T-helper 22 cell (primary cell): Measurements from ENCODE around the gene STT3B.

Experiments used
- DNase-seq: peaks from one replicate; pipeline ENCODE4 v3.0.0-alpha.2; 2020; ENCODE audit warnings: low read depth

Gene STT3B

DNA sequence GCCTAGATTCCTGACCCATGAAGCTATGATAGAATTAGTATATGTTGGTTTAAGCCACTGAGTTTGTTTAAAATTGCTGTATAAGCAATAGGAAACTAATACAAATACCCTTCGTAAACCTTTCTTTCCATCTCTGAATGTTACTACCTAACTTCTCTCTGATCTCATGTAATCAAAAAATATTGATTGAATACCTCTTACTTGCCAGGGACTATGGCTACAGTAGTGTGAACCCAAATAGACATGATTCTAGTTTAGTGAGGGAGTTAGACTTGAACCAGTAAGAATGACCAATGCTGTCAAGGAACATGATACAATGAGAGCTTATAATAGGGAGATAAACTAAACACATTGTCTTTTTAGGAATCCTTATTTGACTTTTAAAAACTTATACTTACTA, 19.4 kb downstream of the STT3B start:
- DNase-seq = no peak

DNA sequence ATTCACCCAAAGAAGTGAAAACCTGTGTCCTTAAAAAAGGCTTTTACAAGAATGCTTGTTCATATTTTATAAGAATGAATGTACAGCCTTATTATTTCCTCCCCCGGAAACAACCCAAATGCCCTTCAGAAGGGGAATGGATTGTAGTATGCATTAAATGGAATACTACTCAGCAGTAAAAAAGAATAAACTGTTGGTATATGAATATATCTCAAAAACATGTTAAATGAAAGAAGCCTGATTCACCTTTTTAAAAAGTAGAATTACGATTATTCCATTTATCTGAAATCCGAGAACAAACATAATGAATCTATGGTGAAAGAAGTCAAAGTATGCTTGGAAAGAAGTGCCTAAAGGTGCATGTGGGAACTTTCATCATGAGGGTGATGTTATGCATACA, 20.5 kb downstream of the STT3B start:
- DNase-seq = no peak

DNA sequence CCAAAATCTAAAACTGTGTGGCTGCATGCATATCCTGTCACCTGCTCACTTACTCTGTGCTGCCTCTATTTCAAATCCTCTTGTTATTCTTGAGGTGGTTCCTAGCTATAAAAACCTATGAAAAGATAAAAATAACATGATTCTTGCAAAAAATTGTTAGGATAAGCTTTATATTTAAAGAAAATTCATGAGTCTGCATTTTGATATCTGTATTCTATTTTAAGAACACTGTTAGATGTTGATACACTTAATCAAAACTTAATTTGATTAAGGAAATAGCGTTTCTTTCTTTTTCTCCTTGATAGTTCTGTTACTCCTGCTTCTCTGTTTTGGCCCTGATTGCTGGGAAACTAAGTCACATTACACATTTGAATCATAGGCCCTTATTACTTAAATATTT, 22.5 kb downstream of the STT3B start:
- DNase-seq = no peak

DNA sequence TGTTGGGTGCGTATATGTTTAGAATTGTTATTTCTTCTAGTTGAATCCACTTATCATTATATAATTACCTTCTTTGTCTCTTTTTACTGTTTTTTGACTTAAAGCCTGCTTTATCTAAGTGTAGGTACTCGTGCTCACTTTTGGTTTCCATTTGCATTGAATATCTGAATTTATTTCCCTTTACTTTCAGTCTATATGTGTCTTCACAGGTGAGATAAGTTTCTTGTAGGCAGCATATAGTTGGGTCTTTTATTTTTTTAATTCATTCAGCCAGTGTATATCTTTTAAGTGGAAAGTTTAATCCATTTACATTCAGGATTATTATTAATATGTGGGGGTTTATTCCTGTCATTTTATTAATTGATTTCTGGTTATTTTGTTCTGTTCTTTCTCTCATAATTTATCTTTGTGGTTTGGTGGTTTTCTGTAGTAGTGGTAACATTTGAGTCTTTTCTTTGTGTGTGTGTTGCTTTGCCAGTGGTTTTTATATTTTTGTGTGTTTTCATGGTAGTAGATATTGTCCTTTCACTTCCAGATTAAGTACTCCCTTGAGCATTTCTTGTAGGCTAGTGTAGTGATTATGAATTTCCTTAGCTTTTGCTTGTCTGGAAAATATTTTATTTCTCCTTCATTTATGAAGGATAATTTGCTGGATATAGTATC, 27.3 kb downstream of the STT3B start:
- no peak for DNase-seq

DNA sequence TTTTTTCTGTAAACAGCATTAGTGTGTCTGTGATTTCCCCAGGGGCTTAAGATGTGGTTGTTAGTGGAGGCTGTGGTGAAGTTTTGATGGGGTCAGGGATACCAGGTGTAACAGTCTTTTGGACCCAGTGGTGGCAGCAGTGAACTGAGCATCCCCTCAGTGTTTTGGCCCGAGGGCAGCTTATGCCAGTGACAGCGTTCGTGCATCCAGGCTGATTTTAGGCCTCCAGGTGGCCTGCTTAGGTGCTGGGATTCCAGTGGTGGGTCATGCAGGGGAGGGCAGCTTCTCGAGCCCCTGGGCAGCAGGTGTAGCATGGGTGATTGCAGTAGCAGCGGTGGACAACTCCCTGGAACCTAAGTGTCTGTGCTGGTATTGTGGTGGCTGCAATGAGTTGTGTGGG, 29.2 kb downstream of the STT3B start:
- DNase-seq = no peak

DNA sequence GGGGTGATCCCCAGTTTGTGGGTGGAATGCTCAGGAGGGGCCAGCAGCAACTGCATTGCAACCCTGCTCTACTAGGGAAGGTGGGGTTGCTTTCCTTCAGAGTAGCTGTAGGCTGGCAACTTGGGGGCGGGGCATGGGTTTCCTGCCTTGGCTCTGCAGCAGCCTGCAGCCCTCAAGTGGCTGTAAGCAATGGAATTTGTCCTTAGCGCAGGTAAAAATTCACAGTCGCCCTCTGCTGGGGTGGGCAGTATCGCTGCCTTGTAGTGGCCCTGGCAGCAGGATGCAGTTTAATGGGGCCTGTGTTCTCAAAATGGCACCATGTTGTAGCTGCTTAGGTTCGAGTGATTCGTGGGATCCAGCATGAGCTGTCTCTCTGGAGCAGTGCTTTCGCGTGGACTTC, 29.8 kb downstream of the STT3B start:
- no peak for DNase-seq

DNA sequence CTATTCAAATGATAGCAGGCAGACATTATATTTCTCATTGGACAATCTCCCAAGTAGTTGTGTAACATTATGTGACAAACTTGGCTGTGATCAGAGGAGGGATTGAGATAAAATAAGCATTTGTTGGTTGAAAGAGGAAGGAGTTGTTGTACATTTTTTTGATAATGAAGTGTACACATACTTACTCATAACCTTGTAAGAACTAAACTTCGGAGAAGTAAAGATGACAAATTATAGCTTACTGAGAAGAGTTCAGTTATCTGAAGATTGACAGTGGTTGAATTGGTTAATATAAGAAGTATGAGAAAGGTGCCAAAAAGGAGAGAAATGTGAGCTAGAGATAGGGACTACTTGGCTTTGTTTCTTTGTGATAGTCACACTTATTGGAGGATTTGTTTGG, 32.6 kb downstream of the STT3B start:
- DNase-seq = no peak

DNA sequence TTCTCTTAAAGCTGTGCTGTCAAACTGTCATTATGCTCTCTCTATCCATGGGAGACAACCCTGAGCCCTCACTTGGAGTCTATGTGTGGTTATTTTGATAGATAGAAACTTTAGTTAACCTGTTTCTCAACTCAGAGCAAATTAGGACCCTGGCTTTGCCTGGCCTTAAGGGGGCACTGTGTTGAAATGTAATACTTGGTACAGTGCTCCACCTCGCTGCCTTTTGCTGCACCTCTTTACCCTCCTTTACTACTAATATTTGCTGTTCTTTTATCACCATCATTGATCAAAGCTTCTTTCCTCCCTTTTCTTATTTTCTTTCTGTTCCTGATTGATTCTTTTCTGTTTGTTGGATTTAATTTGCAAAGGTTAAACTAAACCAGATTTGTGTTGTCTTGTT, 34.3 kb downstream of the STT3B start:
- DNase-seq = no peak

DNA sequence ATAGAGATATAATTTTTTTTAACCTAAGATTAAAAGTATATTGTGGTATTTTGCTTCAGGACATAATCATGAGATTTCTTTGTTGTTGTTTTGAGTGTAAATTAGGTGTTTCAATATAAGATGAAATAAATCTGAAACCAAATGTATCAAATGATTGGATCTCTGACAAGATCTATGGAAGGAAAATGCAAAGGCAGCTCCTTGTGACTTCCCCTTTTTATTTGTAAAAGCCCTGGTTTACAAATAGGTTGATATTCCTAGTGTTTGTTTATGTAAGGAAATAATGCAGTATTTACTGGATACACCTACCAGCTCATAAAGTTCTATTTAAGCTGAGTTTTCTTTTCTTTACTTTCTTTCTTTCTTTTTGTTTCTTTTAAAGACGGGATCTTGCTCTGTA, 35.9 kb downstream of the STT3B start:
- DNase-seq = no peak

DNA sequence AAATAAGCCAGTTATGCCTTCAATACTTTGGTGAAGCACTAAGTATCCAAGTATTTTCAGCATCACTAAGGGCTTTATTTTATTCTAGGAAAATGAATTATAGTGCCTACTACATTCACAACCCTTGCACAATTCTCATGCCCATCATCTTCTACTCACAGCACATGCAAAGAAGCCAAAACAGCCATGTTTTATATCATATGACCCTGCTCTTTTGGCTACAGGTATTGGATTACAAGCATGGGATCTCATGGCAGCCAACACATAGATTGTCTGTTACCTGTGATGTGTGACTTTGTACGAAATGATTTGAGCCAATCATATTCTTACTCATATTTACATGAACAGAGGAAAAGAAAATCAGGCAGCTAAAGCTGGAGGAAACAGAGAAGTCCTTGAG, 38.6 kb downstream of the STT3B start:
- DNase-seq = no peak

DNA sequence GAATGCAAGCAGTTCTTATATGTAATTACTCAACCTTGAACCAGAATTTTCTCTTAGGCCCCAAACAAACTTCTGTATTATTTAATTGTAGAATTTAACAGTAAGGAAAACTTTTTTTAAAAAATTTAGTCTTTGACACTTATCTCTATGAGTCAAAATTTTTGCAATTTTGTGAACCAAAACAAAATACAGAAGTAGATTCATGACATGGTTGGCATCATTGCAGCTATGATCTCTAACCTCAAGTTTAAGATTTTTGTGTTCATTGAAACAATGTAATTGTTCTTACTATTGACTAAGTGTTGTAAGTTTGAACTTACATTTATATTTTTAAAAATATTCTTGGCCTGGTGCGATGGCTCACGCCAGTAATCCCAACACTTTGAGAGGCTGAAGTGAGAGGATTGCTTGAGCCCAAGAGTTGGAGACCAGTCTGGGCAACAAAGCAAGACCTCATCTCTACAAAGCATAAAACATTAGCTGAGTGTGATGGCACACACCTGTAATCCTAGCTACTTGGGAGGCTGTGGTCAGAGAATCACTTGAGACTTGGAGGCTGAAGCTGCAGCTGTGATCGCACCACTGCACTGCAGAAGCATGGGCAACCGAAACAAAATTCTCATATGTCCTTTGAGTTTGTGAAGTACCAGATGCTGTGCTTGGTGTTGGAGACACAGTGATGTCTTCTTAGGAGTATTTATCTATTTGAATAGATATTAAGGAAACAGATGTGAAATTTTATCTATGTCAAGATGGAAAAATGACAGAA, 39.7 kb downstream of the STT3B start:
- no peak for DNase-seq

DNA sequence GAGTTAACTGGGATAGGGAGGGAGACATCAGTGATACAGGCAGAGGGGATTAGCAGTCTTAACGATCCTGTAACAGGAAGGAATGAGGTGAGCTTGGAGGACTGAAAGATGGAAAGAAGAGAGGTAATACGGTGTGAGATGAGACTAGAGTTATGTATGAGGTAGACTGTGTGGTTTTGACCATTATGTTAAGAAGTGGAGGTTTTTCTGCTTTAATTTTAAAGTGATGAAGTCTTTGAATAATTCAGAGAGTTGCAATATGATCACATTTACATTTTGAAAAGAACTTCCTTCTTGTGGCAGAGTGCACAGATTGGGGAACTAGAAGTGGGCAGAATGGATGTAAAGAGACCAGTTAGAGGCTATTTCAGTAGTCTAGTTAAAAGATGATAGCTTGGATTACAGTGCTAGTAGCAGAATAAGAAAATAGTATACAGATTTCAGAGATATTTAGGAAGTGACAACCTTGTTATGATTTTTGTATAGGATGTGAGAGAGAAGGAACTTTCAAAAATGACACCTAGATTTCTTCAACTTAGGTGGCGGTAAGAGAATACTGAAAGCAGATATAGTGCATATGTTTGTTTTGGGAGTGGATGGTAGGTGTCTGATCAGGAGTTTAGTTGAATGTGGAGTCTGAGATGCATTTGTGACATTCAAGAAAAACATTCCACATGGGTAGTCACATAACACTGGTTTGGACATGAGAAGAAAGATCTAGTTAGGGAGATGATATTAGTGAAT, 40.5 kb downstream of the STT3B start:
- DNase-seq = no peak

DNA sequence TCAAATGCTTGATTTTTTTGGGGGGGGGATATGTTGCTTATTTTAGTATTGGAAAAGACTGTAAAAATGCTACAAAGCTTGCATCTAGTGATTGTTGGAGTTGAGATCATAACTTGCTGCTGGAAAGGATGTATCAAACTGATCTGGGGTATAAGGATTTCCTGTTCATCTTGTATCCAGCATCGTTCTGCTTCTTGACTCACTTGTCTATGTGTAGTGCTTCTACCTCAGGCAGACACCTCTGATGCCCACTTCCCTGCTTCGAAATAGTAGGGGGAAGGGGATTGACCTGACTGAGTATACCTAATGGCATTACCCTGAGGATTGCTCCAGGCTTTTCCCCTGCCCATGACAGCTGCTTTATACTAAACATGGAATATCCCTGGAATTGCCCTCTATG, 42.7 kb downstream of the STT3B start:
- no peak for DNase-seq

DNA sequence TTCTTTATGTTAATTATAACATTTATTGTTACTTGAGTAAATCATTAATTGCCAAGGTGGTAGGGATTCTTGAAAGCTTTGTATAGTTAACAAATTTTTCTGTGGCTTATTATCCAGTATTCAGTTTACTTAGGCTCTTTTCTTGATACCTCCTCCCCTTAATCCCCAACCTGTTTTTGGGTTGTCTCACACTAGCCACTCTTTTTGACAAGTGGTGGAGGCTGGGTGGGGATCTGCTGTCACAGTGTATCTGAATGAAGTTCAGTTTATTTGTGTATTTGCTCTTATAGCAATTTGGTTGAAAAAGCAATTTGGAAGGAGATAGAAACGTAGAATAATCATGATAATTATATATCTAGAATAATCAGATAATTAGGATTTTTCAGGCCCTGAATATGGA, 43.8 kb downstream of the STT3B start:
- no peak for DNase-seq

DNA sequence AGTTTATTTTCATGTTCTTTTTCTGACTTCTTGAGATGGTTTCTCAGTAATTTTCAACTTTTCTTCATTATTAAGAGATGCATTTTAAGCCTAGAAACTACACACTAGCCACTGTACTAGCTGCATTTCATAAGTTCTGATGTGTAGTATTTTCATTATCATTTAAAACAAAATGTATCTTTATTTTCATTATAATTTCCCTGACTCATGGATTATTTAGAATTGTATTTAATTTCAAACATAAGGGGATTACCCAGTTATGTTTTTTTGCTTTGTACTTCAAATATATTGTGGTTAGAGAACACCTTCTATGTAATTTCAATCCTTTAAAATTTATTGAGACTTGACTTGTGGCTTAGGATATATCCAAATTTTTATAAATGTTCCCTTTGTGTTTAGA, 44.5 kb downstream of the STT3B start:
- DNase-seq = no peak

DNA sequence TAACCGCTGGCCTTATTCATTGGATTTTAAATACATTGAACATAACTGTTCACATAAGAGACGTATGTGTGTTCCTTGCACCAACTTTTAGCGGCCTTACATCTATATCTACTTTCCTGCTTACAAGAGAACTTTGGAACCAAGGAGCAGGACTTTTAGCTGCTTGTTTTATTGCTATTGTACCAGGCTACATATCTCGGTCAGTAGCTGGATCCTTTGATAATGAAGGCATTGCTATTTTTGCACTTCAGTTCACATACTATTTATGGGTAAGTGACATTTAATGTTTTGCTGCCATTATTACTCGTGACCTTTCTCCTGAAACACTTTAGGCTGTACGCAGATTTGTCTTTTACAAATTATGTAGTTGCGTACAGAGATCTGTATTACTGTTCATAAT, 47.1 kb downstream of the STT3B start:
- no peak for DNase-seq

DNA sequence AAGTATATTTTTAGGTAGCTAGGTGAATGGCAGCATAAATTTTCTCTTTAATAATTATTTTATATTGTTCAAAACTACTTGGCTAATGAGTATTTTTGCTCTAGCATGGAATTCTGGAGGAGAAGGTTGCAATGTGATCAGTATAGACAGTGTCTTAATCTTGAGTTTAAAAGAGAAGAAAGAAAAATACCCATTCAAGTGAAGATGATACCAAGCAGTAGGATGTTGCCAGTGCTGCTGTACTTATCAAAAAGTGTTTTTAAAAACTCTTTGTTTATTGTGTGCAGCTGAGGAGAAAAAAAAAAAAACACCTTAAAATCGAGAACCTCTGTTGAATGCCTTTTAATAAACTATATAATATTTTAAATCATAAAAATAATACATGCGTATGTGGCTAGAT, 47.9 kb downstream of the STT3B start:
- DNase-seq = no peak

DNA sequence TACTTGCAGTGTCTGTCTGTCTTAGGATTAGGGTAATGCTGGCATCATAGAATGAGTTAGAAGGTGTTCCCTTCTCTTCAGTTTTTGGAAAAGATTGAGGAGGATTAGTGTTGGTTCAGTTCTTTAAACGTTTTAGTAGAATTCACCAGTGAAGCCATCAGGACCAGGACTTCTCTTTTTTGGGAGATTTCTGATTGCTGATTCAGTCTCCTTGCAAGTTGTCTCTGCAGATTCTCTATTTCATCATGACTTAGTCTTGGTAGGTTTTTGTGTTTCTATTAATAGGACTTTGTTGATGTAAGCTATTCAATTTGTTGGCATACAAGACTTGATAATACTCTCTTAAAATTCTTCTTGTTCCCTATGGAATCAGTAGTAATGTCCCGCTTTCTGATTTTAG, 48.9 kb downstream of the STT3B start:
- no peak for DNase-seq

DNA sequence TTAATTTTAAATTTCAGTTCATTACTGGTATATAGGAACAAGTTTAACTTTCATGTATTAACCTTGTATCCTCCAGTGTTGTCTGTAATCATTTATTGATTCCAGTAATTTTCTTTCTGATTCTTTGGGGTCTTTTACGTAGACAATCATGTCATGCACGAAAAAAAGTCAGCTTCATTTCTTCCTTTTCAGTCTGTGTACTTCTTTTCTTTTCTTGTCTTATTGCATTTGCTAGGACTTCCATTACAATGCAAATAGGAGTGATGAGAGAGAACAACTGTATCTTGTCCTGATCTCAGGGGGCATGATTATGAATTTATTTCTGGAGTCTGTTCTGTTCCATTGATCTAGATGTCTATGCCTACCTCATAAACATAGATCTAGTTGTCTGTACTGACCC, 56.5 kb downstream of the STT3B start:
- no peak for DNase-seq

DNA sequence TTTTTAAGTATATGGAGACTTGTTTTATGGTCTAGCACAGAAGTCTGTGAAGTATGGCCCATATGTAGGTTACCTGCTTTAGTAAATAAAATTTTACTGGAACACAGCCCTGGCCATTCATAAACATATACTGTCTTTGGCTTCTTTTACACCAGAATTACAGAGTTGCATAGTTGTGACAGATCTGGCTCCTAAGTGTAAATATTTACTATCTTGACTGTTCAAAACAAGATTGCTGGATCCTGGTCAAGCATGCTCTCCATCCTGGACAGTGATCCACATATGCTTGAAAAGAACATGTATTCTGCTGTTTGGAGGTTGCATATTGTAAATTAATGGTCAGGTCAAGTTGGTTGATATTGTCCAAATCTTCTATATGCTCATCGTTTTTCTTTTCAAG, 57.9 kb downstream of the STT3B start:
- DNase-seq = no peak

DNA sequence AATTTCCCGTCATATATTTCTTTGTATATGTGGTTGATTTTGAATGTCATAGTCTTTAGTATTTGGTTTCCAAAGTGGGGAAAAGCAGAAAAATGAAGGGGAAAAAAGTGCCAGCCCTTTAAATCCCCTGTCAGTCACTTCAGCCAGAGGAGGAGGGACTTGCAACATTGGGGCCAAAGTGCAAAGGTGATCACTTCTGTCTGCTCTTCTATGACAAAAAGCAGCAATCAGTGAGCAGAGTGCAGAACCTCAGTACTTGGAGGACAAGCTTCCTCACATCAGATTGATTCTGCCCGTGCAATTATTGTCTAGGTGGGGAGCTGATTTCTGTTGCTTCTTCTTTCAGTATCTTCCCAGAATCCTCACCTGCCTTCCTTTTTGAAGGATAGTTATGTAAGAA, 60.0 kb downstream of the STT3B start:
- no peak for DNase-seq

DNA sequence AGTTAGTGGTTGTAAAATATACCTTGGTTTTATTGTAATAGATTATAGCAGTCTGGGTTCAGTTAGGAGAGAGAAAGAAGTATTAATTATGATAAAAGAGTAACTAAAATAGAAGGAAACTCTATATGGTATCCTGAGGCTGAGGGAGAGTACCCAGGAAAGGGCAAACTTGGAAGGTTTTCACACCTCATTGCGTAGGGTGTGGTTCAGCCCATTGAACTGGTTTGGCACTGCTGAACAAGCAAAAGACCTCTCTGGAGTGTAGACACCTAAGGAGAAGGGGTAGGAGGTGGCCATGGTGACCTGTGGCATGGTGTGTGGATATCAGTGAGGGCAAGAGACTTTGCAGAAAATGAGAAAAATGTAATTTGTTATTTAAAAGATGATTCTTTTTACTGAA, 63.5 kb downstream of the STT3B start:
- DNase-seq = no peak

DNA sequence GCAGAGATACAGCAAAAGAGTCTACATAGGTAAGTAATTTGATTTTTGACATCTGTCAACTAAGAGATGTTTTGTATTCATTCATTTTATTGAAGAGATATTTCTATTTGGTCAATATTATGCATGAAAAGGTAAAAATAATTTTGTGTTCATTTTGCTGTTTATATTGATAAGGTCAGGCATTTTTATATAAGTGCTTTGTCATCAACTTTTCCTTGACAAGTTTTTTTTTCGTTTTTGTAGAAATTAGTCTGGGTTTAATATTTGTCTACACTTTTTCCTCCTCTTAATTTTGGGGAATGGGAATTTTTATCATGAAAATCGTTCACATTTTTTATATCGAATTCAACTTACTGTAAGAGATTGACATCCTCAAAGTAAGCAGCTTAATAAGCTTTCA, 67.7 kb downstream of the STT3B start:
- DNase-seq = no peak
